SH-SY5Y (cell line): ENCODE measurements around the gene GTPBP8.

Experiments
- GATA2 ChIP-seq: IDR thresholded peaks from 2 replicates; pipeline ENCODE4 v1.6.1; 2011; ENCODE audit warnings: mild to moderate bottlenecking, low read depth, low read length
- GATA3 ChIP-seq: IDR thresholded peaks from 2 replicates; pipeline ENCODE4 v1.6.1; 2011; ENCODE audit warnings: low read depth, mild to moderate bottlenecking, low read length, moderate library complexity

GTPBP8 gene

DNA sequence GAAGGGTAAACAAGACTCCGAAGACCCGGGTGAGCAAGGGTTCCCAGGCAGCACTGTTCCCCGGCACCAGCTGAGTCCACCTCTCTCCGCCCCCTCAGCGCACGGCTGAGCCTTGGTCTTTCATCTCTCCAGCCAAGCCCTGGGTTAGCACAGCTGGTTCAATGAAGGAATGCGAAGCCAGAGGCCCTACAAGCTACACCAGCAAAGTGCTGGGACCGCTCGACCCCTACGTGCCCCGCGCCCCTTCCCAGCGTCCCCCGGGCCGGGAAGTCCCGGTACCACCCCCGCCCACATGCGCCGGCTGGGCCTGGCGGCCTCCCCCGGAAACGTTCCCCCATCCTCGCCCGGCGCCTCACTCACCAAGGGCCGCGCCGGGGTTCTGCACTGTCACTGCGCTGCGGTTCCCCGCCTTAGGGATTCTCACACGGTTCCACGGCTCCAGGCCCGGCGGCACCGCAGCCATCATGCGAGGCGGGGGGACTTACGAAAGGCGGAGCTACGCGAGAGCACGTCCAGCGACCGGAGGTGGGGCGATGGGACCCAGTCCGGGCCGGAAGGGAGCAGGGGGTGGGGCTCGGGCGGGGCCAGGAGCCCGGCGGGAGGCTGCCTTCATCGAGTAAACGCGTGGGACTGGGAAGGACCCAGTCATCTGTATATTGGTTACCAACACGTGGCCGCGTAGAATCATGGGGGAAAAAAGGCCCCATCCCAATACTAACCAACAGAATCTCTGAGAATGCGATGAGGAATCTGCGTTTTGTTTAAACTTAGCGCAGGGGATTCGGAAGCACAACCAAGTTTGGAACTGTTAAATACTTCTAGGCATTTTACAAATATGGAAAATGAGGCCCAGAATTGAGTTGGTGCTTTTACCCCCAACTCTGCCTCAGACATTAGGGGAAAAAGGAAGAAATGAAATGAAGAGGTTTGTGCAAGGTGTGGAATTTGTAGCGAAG, 28.7 kb downstream of the GTPBP8 start:
- TF ChIP-seq GATA3 (no peak), GATA2 (no peak)

DNA sequence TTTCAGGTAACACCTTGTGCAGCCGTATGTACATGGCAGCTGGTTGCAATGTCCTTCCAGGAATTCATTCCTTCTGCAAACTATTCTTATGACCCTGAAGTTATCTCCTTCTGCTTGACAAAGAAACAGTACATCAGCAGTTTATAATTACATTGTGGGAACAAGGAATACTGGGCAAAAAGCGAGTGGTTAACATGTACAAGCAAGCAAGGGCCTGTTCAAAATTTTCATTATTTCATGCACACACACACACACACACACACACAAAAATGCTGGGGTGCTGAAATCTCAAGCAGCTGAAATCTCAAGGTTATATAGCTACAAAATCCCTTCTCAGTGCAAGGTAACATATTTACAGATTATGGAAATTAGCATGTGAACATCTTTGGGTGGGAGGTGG, 30.7 kb downstream of the GTPBP8 start:
- no peak for TF ChIP-seq GATA3
- no peak for TF ChIP-seq GATA2

DNA sequence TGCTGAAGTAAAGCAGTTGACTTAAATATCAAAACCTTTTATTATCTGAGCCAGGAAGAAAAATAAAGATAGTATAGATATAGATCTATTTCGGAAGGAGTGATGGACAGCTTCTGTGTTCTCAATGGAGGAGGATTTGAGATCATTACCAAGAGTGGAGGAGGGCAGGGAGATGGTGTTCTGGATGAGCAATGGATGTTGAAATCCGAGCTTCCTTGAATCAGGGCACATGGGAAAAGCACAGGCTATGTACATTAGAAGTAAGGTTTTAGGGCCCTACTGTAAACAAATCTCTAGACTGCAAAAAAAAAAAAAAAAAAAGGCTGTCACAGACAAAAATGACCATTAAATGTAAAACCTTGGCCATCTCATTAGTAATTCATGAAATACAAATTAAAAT, 43.2 kb downstream of the GTPBP8 start:
- no peak for TF ChIP-seq GATA3
- TF ChIP-seq GATA2, result no peak

DNA sequence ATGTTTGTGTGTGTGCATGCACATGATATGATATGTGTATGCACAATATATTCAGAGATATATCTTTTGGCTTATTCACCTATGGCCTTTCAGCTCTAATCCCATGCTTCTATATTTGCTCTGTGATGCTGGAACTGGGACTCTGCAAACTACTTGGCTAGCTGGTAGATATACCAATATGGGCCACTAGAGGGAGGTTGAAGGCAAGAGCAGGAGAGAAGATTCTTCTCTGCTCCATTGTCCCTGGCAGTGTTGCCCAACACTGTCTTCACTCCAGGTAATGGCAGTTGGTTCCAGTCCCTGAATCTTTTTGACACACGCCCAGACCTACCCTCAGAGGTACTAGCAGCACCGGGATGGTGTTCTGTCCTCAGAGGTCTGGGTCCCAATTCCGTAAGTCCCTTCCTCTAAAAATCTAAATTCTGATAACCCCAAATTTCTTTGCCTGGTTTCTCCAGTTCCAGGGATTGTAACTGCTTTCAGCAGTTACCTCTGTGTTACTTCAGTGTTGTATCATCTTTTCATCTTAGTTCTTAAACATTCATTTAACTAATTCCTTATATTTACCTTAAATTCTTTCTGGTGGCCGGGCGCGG, 44.7 kb downstream of the GTPBP8 start:
- TF ChIP-seq GATA3 (no peak), GATA2 (no peak)

DNA sequence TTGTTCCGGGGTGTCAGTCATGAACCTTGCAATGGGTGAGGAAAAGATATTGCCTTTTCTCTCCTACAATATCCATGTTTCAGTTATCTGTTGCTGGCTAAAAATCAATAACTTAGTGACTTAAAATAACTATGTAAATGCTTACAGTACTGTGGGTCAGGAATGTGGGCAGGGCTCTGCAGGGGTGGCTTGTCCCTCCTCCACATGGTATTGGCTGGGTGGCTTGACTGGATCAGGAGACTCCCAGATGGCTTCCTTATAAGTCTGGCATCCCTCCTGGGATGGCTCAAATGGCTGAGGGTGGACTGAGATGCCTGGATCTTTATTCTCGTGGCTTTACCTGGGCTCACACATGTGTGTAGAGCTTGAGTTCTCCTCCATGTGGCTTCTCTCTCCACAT, 47.5 kb downstream of the GTPBP8 start:
- TF ChIP-seq GATA2, result no peak
- TF ChIP-seq GATA3, result no peak

DNA sequence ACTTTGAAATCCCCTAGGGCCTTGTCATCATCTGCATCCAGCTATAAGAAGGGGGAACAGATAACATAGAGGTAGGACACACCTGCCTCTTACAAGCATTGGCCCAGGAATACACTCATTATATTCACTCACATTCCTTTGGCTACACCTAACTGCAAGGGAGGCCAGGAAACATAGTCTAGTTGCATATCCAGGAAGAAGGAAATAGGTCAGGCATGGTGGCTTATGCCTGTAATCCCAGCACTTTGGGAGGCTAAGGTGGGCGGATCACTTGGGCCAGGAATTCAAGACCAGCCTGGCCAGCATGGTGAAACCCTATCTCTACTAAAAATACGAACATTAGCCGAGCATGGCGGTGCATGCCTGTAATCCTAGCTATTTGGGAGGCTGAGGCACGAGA, 48.8 kb downstream of the GTPBP8 start:
- TF ChIP-seq GATA3 (no peak), GATA2 (no peak)

DNA sequence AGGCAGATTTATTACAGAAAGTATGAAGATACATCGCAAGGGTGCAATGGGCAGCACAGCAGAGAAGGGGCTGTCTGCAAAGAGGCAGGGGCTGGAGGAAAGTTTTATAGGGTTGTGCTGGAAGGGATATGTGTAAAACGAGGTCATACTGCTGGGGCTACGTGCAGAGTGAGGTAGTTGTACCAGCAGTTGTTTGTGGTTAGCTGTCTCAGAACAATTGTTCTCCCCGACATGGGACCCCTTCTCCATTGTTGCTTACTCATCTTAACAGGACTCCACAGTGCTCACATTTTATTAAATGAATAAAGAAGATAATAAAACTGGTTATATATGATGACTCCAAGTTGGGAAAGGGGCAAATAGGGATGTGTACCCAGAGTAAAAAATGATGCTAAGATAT, 49.4 kb downstream of the GTPBP8 start:
- no peak for TF ChIP-seq GATA2
- TF ChIP-seq GATA3, result no peak

DNA sequence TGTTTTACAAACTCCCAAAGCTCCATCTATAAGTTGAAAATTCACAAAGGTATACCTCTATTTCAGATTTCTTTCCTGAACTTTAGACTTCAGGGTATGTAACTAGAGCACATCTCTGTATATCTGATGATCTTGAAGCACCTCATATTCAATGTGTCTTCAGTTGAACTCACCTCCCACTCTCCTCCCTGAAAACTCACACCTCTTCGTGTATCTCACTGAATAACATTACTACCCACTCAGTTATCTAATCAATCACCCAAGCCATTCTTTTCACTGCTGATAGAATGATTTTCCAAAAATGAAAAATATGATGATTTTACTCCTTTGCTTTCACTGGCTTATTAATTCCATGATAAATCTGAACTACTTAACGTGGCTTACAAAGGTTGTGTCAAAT, 52.9 kb downstream of the GTPBP8 start:
- TF ChIP-seq GATA2 (no peak), GATA3 (no peak)

DNA sequence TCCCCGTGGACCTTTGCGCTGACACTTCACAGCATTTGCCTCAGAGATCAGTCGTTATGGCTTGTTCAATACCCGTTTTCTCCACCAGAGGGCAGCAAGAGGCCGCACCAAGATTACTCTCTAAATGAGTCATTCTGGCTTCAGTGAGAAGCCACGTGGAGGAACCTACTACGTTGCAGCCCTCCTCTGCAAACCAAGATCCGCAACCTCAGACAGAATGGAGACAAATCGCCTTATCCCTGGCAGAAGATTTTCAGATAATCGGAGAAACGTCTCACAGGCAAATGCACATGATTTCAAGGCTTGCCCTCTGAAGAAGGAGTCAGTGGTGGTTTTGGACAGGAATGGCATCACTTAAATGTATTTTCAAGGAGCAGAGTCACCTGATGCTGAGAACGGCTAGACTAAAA, 60.5 kb downstream of the GTPBP8 start:
- TF ChIP-seq GATA3, result no peak
- TF ChIP-seq GATA2, result no peak
